Stimulated activated CD4-positive, alpha-beta T cell treated with anti-CD3 and anti-CD28 coated beads, Interleukin-2, amount 100 ng/mL, for 48 hours (primary cell): ENCODE results near the gene LYZL1.
"Not testable (repeated sequence)": the region's sequence is repeated elsewhere in the genome, so short reads cannot be mapped to it uniquely, and the experiment has no call there.

Experiments used
- DNase-seq, 2 donors: peaks; one replicate each; pipeline ENCODE4 v3.0.0-alpha.2; 2020

Gene LYZL1

DNA sequence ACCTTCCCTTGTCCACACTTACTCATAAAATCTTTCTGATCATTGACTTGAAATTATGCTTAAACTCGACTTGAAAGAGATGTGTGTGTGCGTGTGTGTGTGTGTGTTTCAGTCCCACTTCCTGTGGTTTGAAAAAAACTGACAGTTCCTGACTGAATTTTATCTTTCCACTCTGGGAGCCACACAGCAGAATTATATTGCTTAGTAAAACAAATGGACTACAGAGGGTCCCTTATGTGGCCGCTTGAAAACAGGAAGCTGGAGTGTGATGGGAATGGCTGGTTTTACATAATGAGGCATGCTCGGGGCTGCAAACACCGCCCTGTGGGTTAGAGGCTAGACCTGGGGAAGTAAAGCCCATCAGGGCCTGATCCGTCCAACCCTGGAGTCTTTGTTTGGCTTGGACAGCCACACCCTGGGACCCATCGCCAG, 54.8 kb downstream of the LYZL1 start:
- no peak for DNase-seq

DNA sequence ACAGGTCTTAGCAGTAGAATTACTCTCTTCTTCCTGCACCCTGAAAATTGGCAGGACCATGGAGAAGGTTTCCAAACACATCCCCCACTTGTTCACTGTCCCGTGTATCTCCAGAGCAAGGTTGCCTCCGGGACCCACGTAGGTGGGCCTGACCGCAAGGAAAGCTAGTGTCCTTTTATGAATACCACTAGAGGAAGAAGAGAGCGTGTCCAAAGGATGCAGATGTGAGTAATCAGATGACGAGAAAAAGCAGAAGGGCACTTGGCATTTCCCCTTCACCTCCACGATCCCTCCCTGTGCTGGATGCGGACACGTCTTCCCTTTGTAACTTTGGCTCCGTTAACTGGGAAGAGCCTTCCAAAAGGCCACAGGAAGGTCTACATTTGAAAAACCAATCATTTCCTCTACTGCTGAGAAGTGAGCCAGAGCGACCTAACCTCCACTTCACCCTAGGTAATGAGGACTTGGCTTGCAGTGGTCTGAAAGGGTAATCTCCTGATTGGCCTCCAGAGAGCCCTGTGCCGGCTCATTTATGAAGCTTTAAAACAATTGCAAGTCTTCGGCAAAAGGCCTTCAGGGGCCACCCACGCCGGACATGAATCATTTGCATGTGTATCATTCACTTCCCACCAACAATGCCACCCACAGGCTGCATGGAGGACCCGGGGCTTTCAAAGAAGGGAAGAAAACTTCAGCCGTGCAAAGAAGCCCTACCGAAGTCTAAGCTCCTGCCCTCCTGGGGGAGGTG, 55.4 kb downstream of the LYZL1 start:
- DNase-seq: no peak

DNA sequence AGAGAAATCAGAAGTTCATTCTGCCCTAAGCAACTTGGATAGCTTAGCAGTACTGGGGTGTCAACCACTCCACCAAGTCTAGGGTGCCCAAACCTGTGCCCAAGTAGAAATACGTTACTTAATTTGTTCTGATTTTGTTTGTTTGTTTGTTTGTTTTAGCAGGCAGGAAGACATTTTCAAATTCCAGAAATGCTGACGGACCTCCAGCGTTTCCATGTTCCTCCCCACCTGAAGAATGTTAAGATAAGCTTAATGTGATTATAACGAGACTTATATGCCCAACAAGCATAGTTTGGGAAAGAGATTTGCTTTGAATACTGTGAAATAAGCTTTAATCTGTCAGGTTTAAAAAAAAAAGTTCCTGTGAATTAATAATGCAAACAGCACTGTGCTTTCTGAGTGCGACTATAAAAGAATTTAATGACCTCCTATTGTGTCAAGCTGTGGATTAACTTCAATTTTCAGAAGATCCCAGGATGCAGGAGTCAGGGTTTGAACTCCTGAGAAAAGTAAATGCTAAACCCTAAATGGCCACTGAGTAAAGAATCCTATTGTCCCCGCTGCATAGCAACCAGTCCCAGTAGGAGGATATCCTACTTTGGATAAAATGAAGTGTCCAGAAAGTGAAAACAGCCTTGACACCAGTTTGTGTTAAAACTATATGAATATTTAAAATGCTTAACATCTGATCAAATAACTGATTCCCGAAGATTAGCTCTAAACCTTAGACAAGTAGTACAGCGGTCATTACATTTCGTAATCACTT, 56.5 kb downstream of the LYZL1 start:
- DNase-seq: no peak

DNA sequence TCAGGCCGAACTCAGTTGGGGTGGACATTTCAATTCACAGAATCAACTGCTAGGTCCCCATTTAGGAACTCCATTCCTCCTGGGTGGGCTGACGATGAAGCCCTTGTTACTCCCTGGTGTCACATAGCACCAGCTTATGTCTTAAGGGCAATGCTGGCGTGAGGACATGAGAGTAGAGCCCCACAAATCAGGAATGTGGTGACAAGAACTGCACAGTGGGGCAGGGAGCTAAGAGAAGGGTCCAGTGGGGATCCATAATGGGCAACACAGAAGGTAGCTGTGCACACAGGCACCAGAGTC, 57.0 kb downstream of the LYZL1 start:
- no peak for DNase-seq

DNA sequence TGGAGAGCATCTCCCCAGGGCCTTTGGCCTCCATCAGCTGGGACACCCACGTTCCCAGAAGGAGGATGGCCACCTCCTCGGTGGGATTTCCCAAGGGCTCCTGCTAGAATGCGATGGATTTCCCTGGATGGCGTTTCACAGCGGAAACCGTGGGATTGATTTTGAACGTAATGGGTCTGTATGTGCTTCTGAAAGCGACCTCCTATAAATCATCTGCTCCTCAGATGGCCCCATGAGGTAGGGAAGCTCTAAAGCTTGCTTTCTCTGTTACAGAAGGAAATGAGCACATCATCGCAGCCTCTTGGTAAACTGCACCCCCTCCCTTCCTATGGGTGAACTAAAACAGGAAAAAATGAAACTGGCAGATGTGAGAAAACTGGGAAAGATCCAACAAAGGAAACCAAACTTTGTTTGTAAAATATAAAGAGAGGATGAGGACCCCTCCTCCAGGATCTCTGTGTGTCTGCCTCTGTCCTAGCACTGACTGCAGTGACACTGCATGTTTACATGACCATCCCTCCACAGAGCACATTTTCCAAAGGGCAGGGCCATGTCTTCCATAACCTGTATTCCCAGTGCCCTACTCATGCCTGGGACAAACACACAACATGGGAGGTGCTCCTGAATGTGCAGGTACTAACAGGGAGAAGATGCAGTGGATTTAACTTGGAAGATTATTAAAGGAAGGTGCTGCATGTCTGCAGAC, 57.6 kb downstream of the LYZL1 start:
- no peak for DNase-seq

DNA sequence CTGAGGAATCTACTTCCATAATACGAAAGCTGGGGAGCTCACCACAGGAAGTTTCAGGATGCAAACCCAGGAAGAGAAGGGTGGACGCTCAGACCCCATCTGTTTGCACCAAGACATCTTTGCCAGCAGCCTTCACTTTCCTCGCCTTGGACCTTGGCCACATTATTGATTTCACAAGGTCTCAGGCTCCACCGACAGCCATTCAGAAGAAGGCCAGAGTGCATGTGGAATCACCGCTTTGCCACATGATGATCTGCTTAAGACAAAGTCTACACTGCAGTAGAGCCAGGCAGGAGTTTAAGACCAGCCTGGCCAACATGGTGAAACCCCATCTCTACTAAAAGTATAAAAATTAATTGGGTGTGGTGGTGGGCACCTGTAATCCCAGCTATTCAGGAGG, 60.0 kb downstream of the LYZL1 start:
- no peak for DNase-seq

DNA sequence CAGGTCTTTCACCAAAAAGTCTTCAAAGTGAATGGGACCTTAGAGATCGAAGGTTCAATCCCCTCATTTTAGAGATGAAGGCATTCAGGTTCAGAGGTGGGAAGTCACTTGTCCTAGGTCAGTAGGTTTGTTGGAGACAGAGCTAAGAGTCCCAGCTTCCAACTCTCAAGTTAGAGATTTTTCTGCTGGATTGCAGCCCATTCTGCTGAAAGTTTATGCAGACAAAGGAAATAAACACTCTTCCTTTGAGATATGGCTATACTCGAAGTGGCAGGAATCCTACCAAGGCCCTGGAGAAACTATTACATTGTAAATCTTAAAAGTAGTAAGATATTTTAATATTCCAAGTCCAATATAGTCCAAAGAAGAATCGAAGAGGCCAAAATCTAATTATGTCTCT, 64.4 kb downstream of the LYZL1 start:
- no peak for DNase-seq

DNA sequence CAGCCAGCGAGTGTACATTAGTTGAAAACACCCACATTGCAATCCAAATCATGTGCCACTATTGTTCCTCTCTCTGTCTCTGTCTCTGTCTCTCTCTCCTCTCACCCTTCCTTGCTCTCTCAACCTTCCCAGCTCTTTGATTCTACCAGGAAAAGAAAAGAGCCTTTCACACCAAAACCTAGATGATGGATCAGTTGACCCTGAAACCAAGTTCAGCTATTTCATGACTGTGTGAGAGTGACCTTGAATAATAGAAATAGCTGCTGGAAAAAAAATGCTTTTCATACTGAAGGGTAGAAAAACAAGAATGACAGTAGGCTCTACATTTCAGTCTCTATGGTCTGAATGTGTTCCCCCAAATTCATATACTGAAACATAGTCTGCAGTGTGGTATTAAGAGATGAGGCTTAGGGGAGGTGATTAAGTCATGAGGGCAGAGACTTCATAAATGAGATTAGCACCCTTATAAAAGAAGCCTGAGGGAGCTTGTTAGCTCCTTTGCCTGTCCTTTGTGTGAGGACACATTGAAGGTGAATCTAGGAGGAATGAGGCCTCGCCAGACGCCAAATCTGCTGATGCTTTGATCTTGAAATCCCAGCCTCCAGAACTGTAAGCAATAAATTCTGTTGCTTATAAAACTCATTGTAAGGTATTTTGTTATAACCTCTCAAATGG, 65.2 kb downstream of the LYZL1 start:
- DNase-seq: no peak

DNA sequence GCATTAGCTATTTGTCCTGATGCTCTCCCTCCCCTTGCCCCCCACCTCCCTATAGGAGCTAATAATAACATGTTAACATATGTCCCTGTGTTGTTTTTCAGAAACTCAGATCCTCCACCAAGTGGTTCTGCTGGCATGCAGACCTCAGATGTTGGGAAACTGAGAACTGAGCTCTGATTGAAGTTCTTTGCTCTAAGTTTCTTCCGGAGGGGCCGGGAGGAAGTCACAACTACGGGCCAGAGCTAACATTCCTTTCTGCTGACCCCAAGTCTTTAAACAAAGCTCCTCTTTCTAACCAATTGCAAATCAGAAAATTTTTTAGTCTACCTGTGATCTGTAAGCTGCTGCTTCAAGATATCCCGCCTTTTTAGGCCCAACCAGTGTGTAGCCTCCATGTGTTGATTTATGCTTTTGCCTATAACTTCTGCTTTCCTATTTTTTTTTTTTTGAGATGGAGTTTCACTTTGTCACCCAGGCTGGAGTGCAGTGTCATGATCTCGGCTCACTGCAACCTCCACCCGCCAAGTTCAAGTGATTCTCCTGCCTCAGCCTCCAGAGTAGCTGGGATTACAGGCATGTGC, 66.6 kb downstream of the LYZL1 start:
- no peak for DNase-seq

DNA sequence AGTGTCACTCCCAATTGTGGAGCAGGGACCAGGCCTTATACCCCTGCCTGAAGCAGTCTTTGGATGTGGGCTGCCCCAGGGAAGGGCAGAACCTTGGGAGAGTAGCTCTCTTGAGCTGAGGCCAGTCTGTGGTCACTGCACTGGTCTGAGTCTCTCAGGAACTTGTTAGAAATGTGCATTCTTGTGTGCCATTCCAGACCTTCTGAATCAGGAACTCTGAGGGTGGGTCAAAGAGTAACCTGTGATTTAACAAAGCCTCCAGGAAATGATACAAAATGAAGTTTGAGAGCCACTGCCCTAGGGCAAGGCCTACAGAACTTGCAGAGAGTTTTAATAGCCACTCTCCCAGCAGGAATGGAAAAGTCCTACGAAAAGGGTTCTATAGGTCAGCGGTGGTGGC, 68.1 kb downstream of the LYZL1 start:
- no peak for DNase-seq

DNA sequence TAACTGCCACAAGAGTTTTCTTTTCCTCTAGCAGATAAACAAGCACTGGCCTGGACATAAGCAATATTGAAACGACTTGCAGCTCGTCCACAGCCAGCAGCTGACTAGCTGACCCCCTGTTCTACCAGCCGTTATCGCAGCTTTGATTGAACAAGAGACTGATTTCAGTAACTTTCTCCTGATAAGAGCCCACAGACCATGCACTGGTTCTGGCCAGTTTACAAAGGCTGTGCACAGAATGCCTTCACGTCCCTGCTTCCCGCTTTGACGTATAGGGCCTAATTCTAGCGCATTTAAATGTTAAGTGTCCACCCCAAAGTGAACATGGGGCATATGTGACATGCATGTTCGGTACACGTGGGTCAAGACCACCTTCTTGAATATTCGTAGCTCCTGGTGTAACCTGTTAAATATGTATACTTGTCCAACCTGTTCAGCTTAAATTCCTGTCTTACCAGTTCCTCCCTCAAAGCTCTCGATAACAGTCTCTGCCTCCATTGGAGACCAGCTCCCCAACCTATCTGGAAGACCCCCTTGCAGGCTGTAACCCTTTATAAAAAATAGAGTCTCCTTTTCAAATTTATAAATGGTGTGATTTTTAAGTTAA, 69.2 kb downstream of the LYZL1 start:
- DNase-seq: no peak

DNA sequence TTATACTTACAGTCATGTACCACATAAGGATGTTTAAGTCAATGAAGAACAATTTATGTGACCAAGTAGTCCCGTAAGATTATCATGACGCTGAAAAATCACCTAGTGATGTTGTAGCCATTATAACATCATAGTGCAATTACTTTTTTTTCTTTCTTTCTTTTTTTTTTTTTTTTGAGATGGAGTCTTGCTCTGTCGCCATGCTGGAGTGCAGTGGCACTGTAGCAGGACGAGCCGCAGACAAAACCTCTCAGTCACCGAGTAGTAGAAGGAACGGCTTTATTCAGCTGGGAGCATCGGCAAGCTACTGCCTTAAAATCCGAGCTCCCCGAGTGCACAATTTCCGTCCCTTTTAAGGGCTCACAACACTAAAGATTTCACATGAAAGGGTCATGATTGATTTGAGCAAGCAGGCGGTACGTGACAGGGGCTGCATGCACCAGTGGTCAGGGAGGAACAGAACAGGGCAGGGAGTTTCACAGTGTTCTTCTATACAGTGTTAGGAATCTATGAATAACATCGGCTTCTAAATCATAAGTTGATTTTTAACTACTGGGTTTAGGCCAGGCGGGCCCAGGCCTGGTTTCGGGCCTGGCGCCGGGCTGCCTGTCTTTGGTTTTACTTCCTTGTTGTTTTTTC, 71.5 kb downstream of the LYZL1 start:
- DNase-seq: not testable (repeated sequence)
